Ramos (cell line): ENCODE measurements around the gene GOLGA2.
"Not testable (repeated sequence)": the region's sequence is repeated elsewhere in the genome, so short reads cannot be mapped to it uniquely, and the experiment has no call there.

ENCODE experiments used
- in situ Hi-C: fragments of 300-500 bp; cut with MboI; formaldehyde crosslinking; loops from one replicate; pipeline ENCODE4 v1.14.3; 2022; ENCODE audit warnings: low sequenced_read_pairs; ENCODE audit not compliant: unreplicated experiment

GOLGA2 gene

DNA sequence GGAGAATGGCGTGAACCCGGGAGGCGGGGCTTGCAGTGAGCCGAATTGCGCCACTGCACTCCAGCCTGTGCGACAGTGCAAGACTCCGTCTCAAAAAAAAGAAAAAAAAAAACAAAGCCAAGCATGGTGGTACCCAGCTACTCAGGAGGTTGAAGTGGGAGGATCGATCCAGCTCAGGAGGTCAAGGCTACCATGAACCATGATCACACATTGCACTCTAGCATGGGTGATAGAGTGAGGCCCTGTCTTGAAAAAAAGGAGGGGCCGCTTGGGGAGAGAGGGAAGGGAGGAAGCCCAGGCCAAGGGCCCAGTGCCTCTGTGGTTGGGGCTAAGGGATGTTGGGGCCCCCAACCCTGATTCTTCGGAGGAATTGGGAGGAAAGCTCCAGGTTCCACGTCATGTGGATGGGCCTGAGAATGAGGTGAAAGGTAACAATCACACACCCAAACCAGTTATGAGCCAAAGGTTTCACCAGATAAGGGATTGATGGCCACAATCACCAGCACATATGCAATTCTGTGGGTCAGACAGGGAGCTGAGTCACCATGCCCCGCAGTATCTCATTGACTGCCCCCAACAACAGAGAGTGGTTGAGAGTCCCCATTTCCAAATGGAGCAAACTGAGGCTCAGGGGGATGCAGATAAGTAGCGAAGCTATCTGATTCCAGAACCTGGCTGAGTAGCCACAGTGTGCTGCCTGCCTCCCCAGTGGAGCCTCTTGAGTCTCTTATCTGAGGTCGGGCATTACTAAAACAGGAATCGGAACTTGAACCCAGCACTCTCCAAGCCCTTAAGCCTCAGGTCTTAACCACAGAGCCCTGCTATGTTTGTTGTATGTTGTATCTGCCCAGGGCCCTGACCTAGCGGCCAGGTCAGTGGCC lies 20.8 kb upstream of the GOLGA2 start:
- in situ Hi-C loops, result loop anchor here (10.0 kb wide), 1 partner anchor 118 kb away; no protein-coding TSS in a partner anchor

GRCh38 chr9:128294142-128294541 lies 18.3 kb upstream of the GOLGA2 start:
- in situ Hi-C loops, result loop anchor here (10.0 kb wide), 1 partner anchor 121 kb away; no protein-coding TSS in a partner anchor

DNA sequence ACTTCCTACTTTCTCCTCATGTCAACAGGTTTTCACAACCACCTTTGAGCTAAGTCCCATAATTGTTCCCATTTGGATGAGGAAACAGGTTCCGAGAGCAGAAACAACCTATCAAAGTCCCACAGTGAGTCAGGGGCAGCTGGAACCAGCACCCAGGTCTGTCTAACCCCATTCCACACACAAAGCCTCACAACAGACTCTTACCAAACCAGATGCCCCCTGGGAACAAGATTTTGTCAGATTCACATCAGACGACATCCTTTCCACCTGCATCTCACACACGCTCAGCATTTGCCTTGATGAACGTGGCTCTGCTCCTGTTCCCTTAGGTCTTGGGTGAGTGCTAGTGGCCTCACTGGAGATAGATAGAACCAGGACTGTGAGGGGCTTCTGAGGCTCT lies 17.3 kb upstream of the GOLGA2 start:
- in situ Hi-C loops, result loop anchor here (10.0 kb wide), 1 partner anchor 122 kb away; no protein-coding TSS in a partner anchor

GRCh38 chr9:128292009-128292408 lies 16.2 kb upstream of the GOLGA2 start:
- in situ Hi-C loops, result loop anchor here (10.0 kb wide), 1 partner anchor 123 kb away; no protein-coding TSS in a partner anchor

GRCh38 chr9:128288273-128289004 lies 12.6 kb upstream of the GOLGA2 start:
- in situ Hi-C loops, result no loop called here

DNA sequence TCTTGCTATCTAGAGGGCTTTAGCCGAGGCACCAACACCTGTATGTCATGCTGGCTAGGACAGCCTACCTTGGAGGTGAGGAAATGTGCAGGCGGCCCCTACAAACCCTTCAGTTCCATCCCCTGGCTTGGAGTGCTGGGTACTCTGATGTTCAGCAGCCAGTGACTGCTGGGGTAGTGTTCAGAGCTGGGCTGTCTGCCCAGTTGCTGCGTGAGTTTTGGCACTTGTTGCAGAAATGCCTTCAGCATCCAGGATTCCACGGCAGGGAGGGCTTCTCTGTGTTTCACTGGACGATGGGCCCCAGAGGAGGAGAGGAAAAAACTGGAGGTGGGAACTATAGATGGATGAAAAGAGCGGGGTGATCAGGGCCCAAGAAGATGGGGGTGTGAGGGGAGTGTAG lies 10.6 kb upstream of the GOLGA2 start:
- in situ Hi-C loops, result no loop called here

DNA sequence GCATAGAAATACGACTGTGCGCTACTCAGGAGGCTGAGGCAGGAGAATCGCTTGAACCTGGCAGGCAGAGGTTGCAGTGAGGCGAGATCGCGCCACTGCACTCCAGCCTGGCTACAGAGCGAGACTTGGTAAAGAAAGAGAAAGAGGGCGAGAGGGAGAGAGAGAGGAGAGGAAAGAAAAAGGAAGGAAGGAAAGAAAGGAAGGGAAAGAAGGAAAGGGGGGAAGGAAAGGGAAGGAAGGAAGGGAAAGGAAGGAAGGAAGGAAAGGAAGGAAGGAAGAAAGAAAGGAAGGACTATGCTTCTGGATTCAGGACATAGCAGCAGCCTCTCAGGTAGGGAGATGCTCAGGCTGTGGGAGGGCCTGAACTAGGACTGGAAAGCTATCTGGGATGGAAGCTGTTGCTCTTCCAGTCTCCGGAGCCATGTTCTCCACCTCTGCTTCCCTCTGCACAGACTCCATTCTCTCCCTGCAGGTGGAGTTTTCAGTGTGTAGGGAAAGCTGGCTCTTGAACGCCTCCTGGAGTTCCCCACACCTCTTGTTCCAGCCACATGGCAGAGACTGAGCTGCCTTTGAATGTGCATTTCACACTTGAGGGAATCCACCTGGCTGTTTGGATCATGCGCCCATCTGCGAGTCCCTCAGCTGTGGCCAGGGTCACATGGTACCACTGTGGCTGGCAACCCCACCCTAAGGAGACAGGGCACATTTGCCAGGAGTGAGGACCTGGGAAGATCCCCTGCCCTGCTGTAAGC lies 9.4 kb upstream of the GOLGA2 start:
- in situ Hi-C loops, result no loop called here

DNA sequence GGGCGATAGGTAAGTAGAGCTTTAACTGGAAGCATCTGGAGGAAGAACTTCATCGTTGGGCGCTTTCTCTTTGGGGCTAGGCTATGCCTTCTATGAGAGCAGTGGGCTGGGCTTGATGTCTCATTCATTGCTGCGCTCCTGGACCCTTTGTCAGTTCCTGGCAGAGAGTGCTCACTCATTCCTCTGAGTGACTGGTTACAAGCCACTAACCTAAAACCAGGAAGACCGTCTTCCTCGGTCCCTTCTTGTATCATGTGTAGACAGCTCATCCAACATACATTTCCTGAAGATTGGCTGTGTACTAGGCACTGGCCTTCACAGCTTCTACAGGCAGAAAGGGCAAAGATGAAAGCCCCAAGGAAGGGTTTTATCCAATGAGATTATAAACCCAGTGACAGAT lies 6.7 kb upstream of the GOLGA2 start:
- in situ Hi-C loops, result no loop called here

GRCh38 chr9:128280084-128280622 lies 4.3 kb upstream of the GOLGA2 start:
- in situ Hi-C loops, result no loop called here

DNA sequence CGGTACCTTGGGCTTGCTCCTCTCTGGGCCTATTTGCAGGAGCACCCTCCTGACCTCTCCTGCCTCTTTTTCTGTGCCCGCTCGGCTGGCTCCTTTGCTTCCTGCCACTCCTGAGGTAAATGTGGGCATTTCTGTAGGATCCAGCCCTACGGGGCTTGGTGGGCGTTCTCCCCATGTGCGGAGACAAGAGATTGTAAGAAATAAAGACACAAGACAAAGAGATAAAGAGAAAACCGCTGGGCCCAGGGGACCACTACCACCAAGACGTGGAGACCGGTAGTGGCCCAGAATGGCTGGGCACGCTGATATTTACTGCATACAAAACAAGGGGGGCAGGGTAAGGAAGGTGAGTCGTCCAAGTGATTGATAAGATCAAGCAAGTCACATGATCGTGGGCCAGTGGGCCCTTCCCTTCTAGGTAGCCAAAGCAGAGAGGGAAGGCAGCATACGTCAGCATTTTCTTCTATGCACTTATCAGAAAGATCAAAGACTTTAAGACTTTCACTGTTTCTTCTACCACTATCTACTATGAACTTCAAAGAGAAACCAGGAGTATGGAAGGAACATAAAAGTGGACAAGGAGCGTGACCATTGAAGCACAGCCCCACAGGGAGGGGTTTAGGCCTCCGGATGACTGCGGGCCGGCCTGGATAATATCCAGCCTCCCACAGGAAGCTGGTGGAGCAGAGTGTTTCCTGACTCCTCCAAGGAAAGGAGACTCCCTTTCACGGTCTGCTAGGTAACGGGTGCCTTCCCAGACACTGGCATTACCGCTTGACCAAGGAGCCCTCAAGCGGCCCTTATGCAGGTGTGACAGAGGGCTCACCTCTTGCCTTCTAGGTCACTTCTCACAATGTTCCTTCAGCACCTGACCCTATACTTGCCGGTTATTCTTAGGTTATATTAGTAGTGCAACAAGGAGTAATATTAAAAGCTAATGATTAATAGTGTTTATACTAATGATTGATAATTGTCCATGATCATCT lies 3.6 kb upstream of the GOLGA2 start:
- in situ Hi-C loops, result not testable (repeated sequence)

- in situ Hi-C loops, result no loop called here
These were observed 915 bp upstream of the GOLGA2 start for GRCh38 chr9:128276574-128277270.

DNA sequence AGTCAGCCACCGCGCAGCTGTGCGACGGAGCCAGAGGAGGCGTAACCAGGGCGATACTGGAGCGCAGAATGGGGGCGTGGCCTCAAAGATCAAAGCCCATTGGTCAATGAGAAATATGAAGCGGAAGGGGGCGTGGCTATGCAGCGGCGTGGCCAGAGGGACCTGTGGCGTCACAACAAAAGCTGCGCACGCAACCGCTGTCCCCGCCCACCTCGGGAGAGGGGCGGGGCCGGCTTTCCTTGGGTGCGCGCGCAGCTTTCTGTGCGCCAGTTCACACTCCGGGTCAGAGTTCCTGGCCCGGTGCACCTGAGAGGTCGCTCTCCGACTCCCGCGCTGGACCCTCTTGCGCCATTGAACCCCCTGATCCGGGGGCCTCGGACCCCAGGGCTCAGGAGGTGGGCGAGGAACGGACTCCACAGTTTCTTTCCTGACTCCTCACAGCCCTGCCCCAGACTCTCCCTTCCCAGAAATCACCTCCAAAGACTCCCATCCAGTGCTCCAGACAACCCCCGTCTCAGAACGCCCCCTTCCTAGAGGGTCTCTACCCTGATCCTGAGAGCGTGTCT lies 284 bp upstream of the GOLGA2 start, which contains the start of gene SWI5:
SWI5 (plus strand) TSS at position 269 of the 566 bp plus-strand sequence.
- in situ Hi-C loops, result no loop called here

GRCh38 chr9:128274245-128274644 lies 1.6 kb downstream of the GOLGA2 start:
- in situ Hi-C loops, result no loop called here

GRCh38 chr9:128271512-128271911 lies 4.3 kb downstream of the GOLGA2 start:
- in situ Hi-C loops, result no loop called here

DNA sequence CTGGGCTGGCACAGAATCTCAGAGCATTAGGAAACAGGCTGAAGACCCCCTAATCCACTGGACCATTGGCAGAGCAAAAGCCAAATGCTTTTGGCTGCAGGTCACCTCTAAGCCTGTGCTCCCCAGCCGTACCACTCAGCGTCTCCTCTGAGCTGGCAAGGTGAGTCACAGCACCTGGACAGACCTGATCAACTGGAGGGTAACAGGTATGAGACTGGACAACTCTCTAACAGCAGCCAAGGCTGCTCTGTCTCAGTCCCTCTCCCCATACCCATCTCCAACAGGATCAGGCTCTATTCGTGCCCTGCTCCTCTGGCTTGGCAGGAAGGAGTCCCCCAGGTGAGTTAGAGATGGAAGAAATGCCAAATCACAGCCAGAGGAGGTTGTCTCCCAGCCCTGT lies 4.7 kb downstream of the GOLGA2 start:
- in situ Hi-C loops, result no loop called here

DNA sequence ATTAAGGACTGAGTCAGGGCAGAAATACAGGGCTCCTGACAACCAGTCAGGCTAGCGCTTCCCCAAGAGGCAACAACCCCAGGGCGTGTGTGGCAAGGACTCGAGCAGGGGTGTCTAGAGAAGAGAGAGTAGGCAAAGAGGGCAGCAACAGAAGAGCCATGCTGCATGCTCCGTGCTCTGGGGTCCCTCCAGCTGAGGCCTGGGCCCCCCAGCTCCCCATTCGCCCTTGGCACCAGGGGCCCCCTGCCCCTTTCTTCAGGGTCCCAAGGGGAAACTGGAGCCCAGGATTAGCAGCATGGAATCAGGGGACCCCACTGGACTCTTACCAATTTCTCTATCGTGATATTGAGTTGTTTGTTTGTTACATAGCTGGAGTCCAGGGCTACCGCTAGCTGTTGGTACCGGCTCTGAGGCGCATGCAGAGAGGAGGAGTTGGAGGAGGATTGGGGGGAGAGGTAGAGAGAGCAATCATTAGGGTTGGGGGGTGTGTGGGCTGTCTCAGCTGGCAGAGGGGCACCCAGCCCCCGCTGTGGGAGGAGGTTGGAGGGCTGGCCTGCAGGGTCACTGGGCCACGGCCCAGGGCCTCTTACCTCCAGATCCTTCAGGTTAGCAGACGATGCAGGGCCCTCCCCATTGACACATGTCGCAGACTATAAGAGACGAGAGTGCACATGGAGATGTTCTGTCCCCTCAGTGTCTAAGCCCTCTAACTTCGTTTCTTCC lies 8.8 kb downstream of the GOLGA2 start:
- in situ Hi-C loops, result no loop called here

DNA sequence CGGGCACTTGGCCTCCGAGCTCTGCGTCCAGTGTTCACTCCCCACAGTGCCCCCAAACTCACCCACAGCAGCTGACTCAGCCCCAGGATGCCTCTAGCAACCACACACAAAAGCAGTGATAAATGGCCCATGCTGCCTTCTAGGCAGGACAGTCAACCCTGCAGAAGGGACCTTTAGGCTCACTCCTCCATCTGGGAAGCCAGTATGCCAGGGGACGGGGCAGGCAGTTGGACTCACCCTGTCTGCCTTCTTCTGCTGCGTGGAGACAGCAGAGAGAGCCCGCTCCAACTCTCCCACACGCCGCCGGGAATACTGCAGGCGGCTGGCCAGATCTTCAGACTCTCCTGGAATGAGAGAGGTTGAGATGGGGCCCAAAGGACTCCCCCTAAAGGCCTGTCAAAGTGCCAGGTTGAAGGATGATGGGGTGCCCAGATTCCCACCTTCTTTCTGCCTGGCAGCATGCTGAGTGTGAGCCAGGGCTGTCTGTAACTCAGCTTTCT lies 10.4 kb downstream of the GOLGA2 start:
- in situ Hi-C loops, result no loop called here
